NCI-H748 (cell line): ENCODE results near the gene AXL.

Experiments
- DNase-seq: peaks from one replicate; lab custom pipeline; 2025; ENCODE audit not compliant: unreplicated experiment; lab: John Stamatoyannopoulos, UW

AXL gene

GRCh38 chr19:41234512-41235168 is 15.6 kb downstream of the AXL start:
- no peak for DNase-seq

- DNase-seq = no peak
These were observed 16.5 kb downstream of the AXL start for GRCh38 chr19:41235480-41235879.

GRCh38 chr19:41238244-41238643 is 19.2 kb downstream of the AXL start:
- DNase-seq = no peak

GRCh38 chr19:41239363-41239762 is 20.3 kb downstream of the AXL start:
- no peak for DNase-seq

- DNase-seq = no peak
These were observed 21.0 kb downstream of the AXL start for GRCh38 chr19:41239961-41240574.

GRCh38 chr19:41241859-41242258 is 22.8 kb downstream of the AXL start:
- DNase-seq = no peak

GRCh38 chr19:41244117-41244516 is 25.1 kb downstream of the AXL start:
- DNase-seq = no peak

GRCh38 chr19:41245843-41246242 is 26.8 kb downstream of the AXL start:
- DNase-seq = no peak

- DNase-seq = no peak
These were observed 29.9 kb downstream of the AXL start for GRCh38 chr19:41248895-41249294.

- no peak for DNase-seq
These were observed 30.8 kb downstream of the AXL start for GRCh38 chr19:41249707-41250423.

GRCh38 chr19:41253660-41254059 is 34.6 kb downstream of the AXL start:
- DNase-seq = no peak

- no peak for DNase-seq
These were observed 36.1 kb downstream of the AXL start for GRCh38 chr19:41255171-41255570.

GRCh38 chr19:41261474-41262190 is 42.6 kb downstream of the AXL start:
- DNase-seq = no peak

- DNase-seq = peak; percentile 92
These were observed 44.2 kb downstream of the AXL start for GRCh38 chr19:41263042-41263849.

GRCh38 chr19:41263850-41264580 is 45.0 kb downstream of the AXL start, which contains the start of gene HNRNPUL1:
Gene HNRNPUL1 (plus strand): TSS chr19:41264372. CDS start chr19:41264504, 132 bp downstream.
- DNase-seq = peak; percentile 100

- peak; percentile 64 for DNase-seq
These were observed 45.8 kb downstream of the AXL start for GRCh38 chr19:41264581-41265394.

GRCh38 chr19:41265395-41266153 is 46.6 kb downstream of the AXL start:
- DNase-seq = no peak

GRCh38 chr19:41269055-41269454 is 50.0 kb downstream of the AXL start:
- no peak for DNase-seq
